ENCODE data around the gene CCM2.
"Not testable (repeated sequence)": the region's sequence is repeated elsewhere in the genome, so short reads cannot be mapped to it uniquely, and the experiment has no call there.

The CCM2 gene

GRCh38 chr7:45021604-45022296, 21.7 kb downstream of the CCM2 start:
- TF ChIP-seq, protein P1, sequence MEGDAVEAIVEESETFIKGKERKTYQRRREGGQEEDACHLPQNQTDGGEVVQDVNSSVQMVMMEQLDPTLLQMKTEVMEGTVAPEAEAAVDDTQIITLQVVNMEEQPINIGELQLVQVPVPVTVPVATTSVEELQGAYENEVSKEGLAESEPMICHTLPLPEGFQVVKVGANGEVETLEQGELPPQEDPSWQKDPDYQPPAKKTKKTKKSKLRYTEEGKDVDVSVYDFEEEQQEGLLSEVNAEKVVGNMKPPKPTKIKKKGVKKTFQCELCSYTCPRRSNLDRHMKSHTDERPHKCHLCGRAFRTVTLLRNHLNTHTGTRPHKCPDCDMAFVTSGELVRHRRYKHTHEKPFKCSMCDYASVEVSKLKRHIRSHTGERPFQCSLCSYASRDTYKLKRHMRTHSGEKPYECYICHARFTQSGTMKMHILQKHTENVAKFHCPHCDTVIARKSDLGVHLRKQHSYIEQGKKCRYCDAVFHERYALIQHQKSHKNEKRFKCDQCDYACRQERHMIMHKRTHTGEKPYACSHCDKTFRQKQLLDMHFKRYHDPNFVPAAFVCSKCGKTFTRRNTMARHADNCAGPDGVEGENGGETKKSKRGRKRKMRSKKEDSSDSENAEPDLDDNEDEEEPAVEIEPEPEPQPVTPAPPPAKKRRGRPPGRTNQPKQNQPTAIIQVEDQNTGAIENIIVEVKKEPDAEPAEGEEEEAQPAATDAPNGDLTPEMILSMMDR (IDR thresholded peaks at IDR 0.05; ENCODE audit: low read length, missing control alignments), result no peak
- peak; percentile 55 for DNase-seq (ENCODE audit: low read depth)
- H3K4me3 ChIP-seq (replicated peaks; ENCODE audit: low read depth, low read length), result no peak overlapping the region

DNA sequence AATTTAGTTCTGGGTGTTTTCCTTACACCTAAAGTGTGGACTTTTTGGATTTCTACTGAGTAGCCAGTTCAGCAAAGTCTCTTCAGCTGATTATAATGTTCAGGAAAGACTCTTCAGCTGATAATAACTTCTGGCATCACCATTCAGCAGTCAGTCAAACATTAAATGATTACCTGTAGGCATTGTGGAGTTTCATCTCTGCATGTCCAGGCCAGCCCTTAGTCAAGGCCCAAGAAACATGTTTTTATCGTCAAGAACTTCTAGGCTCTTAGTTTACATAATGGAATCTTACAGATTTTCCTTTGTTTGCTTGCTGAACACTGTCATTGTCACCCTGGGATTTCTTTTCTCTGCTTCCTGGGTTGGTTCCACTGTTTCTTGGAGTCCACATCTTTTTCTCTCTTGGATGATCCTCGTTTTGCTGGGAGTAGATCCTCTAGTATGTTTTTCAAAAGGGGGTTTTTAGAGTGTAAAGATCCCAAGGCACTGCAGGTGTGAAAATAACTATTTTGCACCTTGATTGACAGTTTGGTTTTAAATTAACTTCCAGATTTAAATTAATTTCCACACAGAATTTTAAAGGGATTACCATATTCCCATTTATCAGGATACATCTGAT, 24.2 kb downstream of the CCM2 start:
- no peak for DNase-seq (ENCODE audit: low read depth)
- TF ChIP-seq, protein P1 (IDR thresholded peaks at IDR 0.05; ENCODE audit: low read length, missing control alignments), result no peak
- no peak overlapping the region for H3K4me3 ChIP-seq (replicated peaks; ENCODE audit: low read depth, low read length)

DNA sequence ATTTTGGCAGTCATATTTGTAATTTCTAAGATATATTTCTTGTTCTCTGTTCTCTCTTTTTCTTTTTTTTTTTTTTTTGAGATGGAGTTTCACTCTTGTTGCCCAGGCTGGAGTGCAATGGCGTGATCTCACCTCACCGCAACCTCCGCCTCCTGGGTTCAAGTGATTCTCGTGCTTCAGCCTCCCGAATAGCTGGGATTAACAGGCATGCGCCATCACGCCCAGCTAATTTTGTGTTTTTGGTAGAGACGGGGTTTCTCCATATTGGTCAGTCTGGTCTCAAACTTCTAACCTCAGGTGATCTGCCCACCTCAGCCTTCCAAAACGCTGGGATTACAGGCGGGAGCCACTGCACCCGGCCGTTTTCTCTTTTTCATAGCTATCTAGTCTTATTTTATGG, 25.5 kb downstream of the CCM2 start:
- H3K4me3 ChIP-seq (replicated peaks; ENCODE audit: low read depth, low read length); DNase-seq (ENCODE audit: low read depth): not testable (repeated sequence)

DNA sequence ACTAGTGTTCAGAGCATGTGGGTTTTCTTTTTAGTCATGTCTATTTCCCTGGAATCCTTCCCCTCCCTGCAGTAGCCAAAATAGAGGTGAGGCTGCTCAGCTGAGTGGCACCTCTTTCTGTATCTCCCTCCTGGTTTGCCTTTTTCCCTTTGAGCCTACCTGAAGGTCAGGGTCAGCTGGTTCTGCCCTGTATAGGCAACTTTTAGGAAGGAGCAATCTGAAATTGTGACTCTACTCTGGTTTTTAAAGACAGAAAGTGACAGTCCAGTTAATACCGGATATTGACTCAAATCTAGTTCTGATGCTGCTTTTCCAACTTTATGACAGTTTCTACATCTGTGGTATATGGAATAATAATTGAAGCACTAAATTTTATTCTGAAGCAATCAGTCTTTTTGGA, 26.0 kb downstream of the CCM2 start:
- DNase-seq (ENCODE audit: low read depth), result no peak
- TF ChIP-seq, protein P1 (IDR thresholded peaks at IDR 0.05; ENCODE audit: low read length, missing control alignments), result no peak
- no peak overlapping the region for H3K4me3 ChIP-seq (replicated peaks; ENCODE audit: low read depth, low read length)

DNA sequence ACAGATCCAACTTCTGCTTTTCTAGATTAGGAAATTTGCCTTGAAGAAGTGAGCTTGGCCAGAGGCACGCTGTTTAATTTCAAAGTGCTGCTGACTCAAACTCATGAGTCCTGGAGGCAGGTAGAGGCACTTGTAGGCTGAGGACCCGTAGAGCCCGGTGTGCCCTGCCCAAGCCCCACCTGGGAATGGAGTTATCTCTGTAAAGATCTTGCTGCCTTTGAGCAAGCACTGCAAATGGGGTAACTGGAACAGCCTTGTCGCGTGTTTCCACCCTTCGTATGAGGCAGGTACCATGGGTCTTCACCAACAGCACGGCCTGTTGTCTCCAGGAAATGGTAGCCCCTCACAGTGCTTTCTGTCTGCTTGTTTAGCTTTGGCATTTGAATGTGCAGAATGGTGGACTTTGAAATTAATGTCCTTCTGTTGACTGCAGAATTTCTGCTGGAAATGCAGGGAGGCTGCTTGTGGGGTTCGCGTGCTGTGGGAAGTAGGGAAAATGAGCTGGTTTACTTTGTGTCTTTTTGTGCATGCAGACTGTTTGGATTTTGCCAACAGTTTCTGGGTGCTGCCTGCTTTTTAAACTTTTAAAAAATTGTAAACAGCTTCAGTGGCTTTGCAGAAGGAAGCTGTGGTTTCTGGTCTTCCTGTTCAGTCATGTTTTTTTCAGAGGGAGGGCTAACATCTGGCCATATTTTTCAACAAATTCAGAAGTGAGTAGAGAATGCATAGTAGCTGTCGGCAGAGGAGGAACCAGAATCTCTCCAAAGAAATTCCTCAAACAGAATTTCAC, 27.2 kb downstream of the CCM2 start:
- DNase-seq (ENCODE audit: low read depth), result peak; percentile 42
- TF ChIP-seq, protein P1 (IDR thresholded peaks at IDR 0.05; ENCODE audit: low read length, missing control alignments), result no peak
- H3K4me3 ChIP-seq (replicated peaks; ENCODE audit: low read depth, low read length), result no peak overlapping the region

DNA sequence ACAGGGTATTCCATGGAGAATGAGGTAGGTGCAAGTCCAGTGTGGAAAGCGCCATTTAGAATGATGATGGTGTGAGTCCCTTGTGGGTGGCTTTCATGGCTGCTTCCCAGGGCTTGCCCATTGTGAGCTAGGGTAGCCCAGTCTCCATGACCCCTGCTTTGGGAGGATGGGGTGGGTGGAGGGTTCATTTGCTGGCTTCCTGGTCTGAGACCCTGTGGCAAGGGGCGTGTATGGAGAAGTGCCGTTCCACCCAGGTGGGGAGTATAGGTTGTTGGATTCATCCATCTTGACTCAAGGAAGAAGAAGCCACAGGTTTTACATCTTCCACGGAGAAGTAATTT, 27.7 kb downstream of the CCM2 start:
- no peak overlapping the region for H3K4me3 ChIP-seq (replicated peaks; ENCODE audit: low read depth, low read length)
- TF ChIP-seq, protein P1 (IDR thresholded peaks at IDR 0.05; ENCODE audit: low read length, missing control alignments), result no peak
- DNase-seq (ENCODE audit: low read depth), result no peak

DNA sequence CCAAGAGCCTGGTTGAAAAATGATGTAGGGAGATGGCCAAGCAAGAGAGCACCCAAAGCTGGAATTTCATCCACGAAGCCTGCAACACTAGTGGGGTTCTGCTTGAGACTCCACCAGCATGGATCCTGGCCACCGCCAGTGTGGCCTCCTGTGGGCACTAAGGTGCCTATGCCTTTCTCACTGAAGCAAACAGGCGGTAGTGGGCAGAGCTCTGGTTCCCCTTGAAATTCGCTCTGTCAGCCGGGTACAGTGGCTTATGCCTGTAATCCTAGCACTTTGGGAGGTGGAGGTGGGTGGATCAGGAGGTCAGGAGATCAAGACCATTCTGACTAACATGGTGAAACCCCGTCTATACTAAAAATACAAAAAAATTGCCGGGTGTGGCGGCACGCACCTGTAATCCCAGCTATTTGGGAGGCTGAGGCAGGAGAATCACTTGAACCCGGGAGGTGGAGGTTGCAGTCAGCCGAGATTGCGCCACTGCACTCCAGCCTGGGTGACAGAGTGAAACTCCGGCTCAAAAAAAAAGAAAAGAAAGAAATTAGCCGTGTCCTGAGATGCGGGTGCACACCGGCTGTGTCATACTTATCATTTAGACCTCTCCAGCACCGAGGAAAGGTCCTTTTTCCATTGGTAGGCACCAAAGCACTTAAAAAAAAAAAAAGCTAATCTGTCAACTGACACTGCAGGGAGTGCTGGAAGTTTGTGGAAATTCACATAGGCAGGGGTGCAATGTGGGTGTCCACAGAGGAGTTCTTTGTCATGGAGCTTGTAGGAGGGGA, 28.3 kb downstream of the CCM2 start:
- TF ChIP-seq, protein P1 (IDR thresholded peaks at IDR 0.05; ENCODE audit: low read length, missing control alignments), result no peak
- H3K4me3 ChIP-seq (replicated peaks; ENCODE audit: low read depth, low read length), result no peak overlapping the region
- DNase-seq (ENCODE audit: low read depth), result no peak
